Natural killer cell (primary cell): ENCODE measurements around the gene CRELD1. TPM values are rescaled to one million over a fixed set of nuclear protein-coding genes. Genes with fewer than 3 reads are reported as not detected.
"Not testable (repeated sequence)": the region's sequence is repeated elsewhere in the genome, so short reads cannot be mapped to it uniquely, and the experiment has no call there.

Experiments
- ATAC-seq, 3 donors: fragments of 150-1000 bp in 2 of 3; fragments of 200-7000 bp in 1 of 3; cut with Tn5 transposase; 1 replicate in 1 of 3; 2 replicates in 2 of 3; pipeline ENCODE4 v1.10.0; 2021; ENCODE audit warnings: mild to moderate bottlenecking in 2 of 3, moderate library complexity in 2 of 3
- DNase-seq, 2 donors: peaks; one replicate each; pipeline versions ENCODE4 v3.0.0 to v3.0.0-alpha.2; 2013 to 2021; ENCODE audit warnings: mixed read lengths in 1 of 2
- H3K27ac ChIP-seq: one replicate; pipeline ENCODE4 v1.5.1; 2013; ENCODE audit warnings: mild to moderate bottlenecking, low read length
- H3K27me3 ChIP-seq: one replicate; pipeline ENCODE4 v1.6.1; 2013; ENCODE audit warnings: low read length; ENCODE audit not compliant: control insufficient read depth, insufficient read depth
- H3K36me3 ChIP-seq: one replicate; pipeline ENCODE4 v1.6.1; 2013; ENCODE audit warnings: low read length; ENCODE audit not compliant: control insufficient read depth, insufficient read depth
- H3K4me1 ChIP-seq: one replicate; pipeline ENCODE4 v1.6.1; 2013; ENCODE audit warnings: low read length; ENCODE audit not compliant: control insufficient read depth, insufficient read depth
- H3K4me3 ChIP-seq: one replicate; pipeline ENCODE4 v1.5.1; 2013; ENCODE audit warnings: low read length
- H3K9me3 ChIP-seq: one replicate; pipeline ENCODE4 v1.6.1; 2013; ENCODE audit warnings: low read length; ENCODE audit not compliant: control insufficient read depth, insufficient read depth
- H3K27ac Mint-ChIP-seq, 2 donors: one replicate each; pipeline ENCODE4 v1.8.0; 2022; ENCODE audit warnings: mild to moderate bottlenecking in 2 of 2, mixed read lengths in 2 of 2, moderate library complexity in 1 of 2
- H3K27me3 Mint-ChIP-seq, 2 donors: one replicate each; pipeline ENCODE4 v1.8.0; 2022; ENCODE audit warnings: low read depth in 2 of 2, mixed read lengths in 2 of 2
- H3K36me3 Mint-ChIP-seq: one replicate; pipeline ENCODE4 v1.8.0; 2022; ENCODE audit warnings: mixed read lengths
- H3K4me1 Mint-ChIP-seq, 2 donors: one replicate each; pipeline ENCODE4 v1.8.0; 2022; ENCODE audit warnings: mixed read lengths in 2 of 2
- H3K4me3 Mint-ChIP-seq: one replicate; pipeline ENCODE4 v1.8.0; 2022; ENCODE audit warnings: mild to moderate bottlenecking, moderate library complexity, mixed read lengths
- H3K9me3 Mint-ChIP-seq, 2 donors: one replicate each; pipeline ENCODE4 v1.8.0; 2022; ENCODE audit warnings: mixed read lengths in 2 of 2
- WGBS: methylation state at CpG from one replicate; pipeline ENCODE4 v1.1.7; 2013; ENCODE audit warnings: missing lambda C conversion rate; ENCODE audit not compliant: insufficient coverage; 5-methylcytosine and 5-hydroxymethylcytosine counted together
- intact Hi-C: fragments of 100-400 bp; cut with micrococcal nuclease; formaldehyde crosslinking; loops from one replicate; pipeline ENCODE4 v1.14.2; 2022
- total RNA-seq, 4 donors: library from RNA; stranded (reverse); fragments of 120-200 nt in 1 of 4; gene quantifications; one replicate each; pipeline versions ENCODE4 v1.2.3 to v1.2.4, GENCODE V29; 2013 to 2022
- TF ChIP-seq, protein P1 (sequence below): fragments of 200-600 bp; IDR thresholded peaks from one replicate; pipeline ENCODE4 v1.8.0; 2022; ENCODE audit warnings: antibody characterized with exemption

The CRELD1 gene
- total RNA-seq, 3 donors from 2014 or later (not counting 1 experiment from before 2014, with no cell fraction given): 29.1 to 35.6 (median 32.9) TPM

- Mint-ChIP-seq H3K4me1 (peaks cover 39% of the 10 kb centered on the region in 2 donors), H3K4me3 (no peak overlapping the region), H3K27me3 (no peaks in the 10 kb centered on the region), H3K9me3 (no peaks in the 10 kb centered on the region), H3K27ac (peak overlapping the region; percentile 9 to 62), H3K36me3 (peaks cover 6% of the 10 kb centered on the region)
- H3K4me3 ChIP-seq: no peak overlapping the region
- H3K27ac ChIP-seq: no peak overlapping the region
- 64% methylated on average over 4 of the region's 4 CpGs for WGBS
- peaks cover 12% of the 10 kb centered on the region for H3K4me1 ChIP-seq
- H3K27me3 ChIP-seq: no peaks in the 10 kb centered on the region
- ATAC-seq (no peak), DNase-seq (no peak)
- TF ChIP-seq, protein P1, sequence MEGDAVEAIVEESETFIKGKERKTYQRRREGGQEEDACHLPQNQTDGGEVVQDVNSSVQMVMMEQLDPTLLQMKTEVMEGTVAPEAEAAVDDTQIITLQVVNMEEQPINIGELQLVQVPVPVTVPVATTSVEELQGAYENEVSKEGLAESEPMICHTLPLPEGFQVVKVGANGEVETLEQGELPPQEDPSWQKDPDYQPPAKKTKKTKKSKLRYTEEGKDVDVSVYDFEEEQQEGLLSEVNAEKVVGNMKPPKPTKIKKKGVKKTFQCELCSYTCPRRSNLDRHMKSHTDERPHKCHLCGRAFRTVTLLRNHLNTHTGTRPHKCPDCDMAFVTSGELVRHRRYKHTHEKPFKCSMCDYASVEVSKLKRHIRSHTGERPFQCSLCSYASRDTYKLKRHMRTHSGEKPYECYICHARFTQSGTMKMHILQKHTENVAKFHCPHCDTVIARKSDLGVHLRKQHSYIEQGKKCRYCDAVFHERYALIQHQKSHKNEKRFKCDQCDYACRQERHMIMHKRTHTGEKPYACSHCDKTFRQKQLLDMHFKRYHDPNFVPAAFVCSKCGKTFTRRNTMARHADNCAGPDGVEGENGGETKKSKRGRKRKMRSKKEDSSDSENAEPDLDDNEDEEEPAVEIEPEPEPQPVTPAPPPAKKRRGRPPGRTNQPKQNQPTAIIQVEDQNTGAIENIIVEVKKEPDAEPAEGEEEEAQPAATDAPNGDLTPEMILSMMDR: no peak
- peaks cover 11% of the 10 kb centered on the region for H3K36me3 ChIP-seq
- H3K9me3 ChIP-seq: no peaks in the 10 kb centered on the region
- intact Hi-C loops: no loop called here
Measured at GRCh38 chr3:9897408-9898372, 35.9 kb upstream of the CRELD1 start.

DNA sequence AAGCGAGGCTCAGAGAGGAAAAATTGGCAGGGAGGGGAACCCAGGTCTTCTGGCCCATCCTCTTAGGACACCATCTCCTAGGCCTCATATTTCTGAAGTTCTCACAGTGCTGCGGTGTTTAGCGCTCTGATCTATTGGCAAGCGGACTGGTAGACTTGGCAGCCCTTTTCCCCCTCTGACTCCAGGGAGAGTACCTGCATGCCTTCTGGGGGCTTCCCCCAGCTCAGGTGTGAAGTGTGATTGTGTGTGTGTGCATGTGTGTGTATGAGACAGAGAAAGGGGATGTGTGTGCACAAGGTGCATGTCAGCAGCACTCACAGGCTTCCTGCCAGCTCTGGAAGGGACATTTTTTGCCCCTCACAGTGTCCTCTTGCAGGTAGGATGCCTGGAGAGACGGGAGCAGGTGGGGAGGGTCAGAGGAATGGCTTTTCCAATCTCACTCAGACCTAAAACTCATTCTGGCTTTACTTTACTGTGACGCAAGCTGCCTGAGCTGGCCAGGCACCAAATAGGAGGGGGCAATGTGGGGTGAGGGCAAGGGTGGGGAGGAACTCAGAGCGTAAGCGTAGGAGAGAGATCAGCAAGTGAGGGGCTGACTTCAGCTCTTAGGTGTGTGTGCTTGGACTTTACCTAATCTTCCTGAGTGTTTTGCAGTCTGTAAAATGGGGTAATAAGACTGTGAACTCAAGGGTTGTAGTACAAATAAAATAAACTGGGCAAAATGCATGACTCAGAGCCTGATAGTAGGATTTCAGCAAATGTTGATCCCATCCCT is 35.0 kb upstream of the CRELD1 start:
- Histone ChIP-seq H3K27ac (no peak overlapping the region), H3K4me3 (no peak overlapping the region), H3K4me1 (peaks cover 17% of the 10 kb centered on the region), H3K27me3 (no peaks in the 10 kb centered on the region), H3K9me3 (no peaks in the 10 kb centered on the region), H3K36me3 (peaks cover 8% of the 10 kb centered on the region)
- Mint-ChIP-seq H3K27ac (peak overlapping the region; percentile 9 to 39), H3K9me3 (no peaks in the 10 kb centered on the region), H3K36me3 (peaks cover 6% of the 10 kb centered on the region), H3K27me3 (no peaks in the 10 kb centered on the region), H3K4me3 (no peak overlapping the region), H3K4me1 (peaks cover 30 to 40% of the 10 kb centered on the region in 2 donors)
- DNase-seq (no peak), ATAC-seq (no peak)
- intact Hi-C loops: no loop called here
- WGBS: 91% methylated on average over 7 of the region's 8 CpGs
- TF ChIP-seq, protein P1: no peak

DNA sequence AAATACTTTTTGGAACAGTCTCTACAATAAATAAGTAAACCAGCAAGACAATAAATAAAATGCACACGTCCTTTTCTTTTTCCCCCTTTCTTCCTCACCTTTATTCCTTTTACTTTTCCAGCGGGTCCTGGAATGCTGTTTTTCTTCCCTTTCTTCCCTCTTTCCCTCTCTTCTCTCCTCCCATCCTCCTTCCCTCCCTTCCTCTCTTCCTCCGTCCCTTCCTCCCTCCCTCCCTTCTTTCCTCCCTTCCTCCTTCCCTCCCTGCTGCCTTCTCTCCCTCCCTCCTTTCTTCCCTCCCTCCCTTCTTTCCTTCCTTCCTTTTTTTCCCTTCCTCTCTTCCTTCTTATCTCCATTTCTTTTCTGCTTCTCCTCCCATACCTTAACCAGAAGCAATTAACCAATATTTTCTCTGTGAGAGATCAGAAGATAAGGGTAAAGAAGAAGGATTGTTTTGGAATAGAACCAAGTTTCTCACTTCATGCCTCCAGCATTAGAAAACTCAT is 34.3 kb upstream of the CRELD1 start:
- DNase-seq (no peak), ATAC-seq (no peak)
- Histone ChIP-seq H3K4me1 (peaks cover 17% of the 10 kb centered on the region), H3K4me3 (no peak overlapping the region), H3K27ac (no peak overlapping the region), H3K27me3 (no peaks in the 10 kb centered on the region), H3K9me3 (no peaks in the 10 kb centered on the region), H3K36me3 (peaks cover 2% of the 10 kb centered on the region)
- Mint-ChIP-seq H3K4me1 (peaks cover 24 to 34% of the 10 kb centered on the region in 2 donors), H3K36me3 (no peaks in the 10 kb centered on the region), H3K9me3 (no peaks in the 10 kb centered on the region), H3K4me3 (no peak overlapping the region), H3K27ac (peak overlapping the region in 1 of 2 donors; percentile 9), H3K27me3 (no peaks in the 10 kb centered on the region)
- TF ChIP-seq, protein P1: no peak
- intact Hi-C loops: no loop called here
- 89% methylated on average over 3 of the region's 3 CpGs for WGBS

- H3K9me3 ChIP-seq, intact Hi-C loops, H3K27me3 Mint-ChIP-seq, H3K4me3 ChIP-seq, H3K36me3 Mint-ChIP-seq, H3K27me3 ChIP-seq, H3K27ac ChIP-seq, H3K4me3 Mint-ChIP-seq, DNase-seq, H3K36me3 ChIP-seq, H3K9me3 Mint-ChIP-seq, ATAC-seq: not testable (repeated sequence)
- Mint-ChIP-seq H3K27ac (peak overlapping the region in 1 of 2 donors; percentile 47), H3K4me1 (peaks cover 18 to 23% of the 10 kb centered on the region in 2 donors)
- peaks cover 17% of the 10 kb centered on the region for H3K4me1 ChIP-seq
- 94% methylated on average over 5 of the region's 6 CpGs for WGBS
Measured at GRCh38 chr3:9900965-9901415, 32.6 kb upstream of the CRELD1 start.
